Kidney capillary endothelial cell (primary cell): ENCODE results near the gene CCDC57.

Experiments used
- DNase-seq: peaks from one replicate; pipeline ENCODE4 v3.0.0-alpha.2; 2018; ENCODE audit warnings: low spot score

Gene CCDC57

DNA sequence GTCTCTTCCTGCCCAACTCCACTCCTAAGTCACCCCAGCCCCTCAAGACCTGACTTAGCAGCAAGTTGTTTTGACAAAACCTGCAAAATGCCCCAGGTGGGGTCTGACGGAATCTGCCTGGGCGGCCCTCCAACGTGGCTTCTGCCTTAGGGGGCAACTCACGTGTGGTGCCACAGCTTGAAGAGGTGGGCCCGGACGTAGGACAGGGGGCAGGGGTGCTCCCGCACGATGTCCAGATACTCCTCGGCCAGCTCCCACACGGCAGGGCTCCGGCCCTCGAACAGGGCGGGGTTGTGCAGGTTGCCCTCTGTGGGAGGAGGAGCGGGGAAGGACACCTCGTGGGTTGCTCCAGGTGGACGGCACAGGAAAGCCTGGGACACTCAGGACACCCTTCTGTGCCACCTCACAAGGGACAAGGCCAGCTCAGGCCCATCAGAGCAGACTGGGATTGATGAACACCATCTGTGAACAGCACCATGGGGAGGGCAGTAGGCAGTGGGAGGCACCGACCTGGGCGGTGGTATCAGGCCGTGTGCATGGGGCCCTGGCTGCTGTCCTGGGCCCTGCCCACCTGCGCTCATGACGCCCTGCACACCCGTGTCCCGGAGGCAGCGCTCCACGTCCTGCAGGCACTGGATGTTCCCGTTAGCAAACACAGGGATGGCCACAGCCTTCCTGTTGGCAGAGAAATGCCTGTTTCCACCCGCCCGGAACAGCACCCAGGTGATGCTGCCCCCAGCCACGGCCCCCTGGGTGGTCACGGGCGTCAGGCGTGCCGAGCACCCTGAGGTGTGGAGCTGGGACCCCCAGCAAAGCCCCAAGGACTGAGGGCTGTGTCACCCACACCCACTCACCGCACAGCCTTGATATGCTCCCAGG is 151.4 kb downstream of the CCDC57 start:
- DNase-seq, result no peak

DNA sequence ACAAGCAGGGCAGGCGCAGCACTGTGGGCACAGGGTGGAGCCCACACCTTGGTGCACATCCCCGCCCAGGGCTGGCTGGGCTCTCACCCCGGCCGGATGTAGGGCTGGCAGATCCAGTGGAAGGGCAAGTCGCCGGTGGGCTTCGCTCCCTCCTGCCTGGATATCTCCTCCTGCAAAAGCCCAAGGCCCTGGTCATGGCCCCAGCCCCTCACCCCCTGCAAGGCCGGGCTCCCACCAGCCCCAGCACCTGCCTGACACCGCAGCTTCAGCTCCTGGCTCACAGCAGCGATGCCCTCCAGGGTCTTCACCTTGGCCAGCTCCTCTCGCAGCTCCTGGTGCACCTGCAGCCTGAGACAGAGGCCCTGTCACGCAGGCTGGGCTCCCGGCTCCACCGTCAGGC is 152.0 kb downstream of the CCDC57 start:
- no peak for DNase-seq

DNA sequence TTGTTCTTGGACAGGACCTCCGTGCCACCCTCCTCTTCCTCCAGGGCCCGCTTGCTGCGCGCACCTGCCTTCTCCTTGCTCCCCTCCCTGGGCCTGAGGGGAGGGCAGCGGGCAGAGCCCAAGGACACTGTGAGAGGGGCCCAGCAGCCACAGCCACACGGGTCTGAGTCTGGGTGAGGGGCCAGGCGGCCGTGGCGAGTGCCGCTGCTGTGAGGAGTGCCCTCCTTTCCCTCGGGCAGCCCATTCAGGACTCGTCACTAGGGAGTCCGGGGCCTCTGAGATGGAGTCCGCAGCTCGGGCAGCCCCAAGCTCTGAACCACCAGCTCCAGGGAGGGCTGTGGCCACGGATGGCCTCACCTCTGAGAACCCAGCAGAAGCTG is 152.7 kb downstream of the CCDC57 start:
- no peak for DNase-seq

DNA sequence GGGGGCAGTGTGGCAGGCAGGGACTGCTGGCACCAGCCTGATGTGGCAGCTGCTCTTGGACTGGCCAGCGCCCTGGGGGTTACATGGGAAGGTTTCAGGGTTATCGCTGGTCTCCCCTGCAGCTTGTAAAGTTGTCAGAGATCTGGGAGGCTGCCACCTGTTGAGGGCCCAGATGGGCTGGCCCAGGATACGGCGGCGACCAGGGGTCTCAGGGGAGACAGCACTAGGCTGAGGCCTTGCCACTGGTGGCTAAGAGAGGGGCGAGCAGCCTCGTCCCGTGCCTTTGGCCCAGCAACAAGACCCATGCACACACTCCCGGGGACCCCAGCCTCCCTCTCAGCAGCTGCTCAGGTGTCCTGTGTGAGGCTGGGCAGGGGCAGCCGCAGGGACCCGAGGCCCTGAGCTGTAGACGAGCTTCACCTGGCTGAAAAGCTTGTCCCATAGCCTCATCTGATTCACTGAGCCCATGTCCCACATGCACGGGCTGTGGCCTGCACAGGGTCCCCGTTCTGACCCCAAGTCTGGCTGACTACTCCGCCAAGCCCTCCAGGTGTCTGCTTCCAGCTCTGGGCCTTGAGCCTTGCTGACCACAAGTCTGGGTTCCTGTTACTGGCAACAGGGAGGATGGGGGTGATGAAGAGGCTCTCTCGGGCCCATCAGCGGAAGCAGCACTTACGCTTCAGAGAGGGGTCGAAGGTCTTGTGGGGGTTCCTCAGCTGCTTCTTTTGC is 153.2 kb downstream of the CCDC57 start:
- no peak for DNase-seq

- no peak for DNase-seq
Measured at GRCh38 chr17:82058855-82059249, 153.8 kb downstream of the CCDC57 start.

DNA sequence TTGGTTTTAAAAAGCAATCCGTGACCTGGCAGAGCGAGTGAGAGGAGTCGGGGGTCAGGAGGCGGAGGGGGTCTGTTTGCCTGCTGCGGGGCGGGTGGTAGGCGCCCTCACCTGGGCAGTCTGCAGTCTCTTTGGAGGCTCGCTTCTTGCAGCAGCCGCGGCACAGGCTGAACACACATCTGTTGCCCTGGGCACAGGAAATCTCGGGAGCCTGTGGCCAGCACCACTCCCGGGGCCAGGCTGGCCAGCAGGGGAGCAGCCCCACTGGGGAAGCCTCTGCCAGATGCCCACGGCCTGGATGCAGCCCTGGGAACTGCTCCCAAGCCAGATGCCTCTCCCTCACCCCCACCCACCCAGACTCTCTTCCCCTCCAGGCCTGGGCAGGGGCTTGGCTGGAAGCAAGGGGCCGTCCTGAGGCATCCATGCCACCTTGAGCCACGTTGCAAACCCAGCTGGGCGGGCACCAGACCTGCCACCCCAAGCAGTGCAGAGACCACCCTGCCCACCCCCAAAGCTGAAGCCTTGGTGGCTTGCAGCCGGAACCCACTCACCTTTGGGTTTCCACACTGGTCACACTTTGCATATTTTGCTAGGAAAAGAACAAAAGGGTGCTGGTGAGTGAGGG is 154.3 kb downstream of the CCDC57 start:
- no peak for DNase-seq

- DNase-seq, result no peak
Measured at GRCh38 chr17:82056729-82057621, 155.7 kb downstream of the CCDC57 start.

- DNase-seq, result no peak
Measured at GRCh38 chr17:82055965-82056728, 156.5 kb downstream of the CCDC57 start.

GRCh38 chr17:82055023-82055964 is 157.3 kb downstream of the CCDC57 start:
- no peak for DNase-seq

- DNase-seq, result no peak
Measured at GRCh38 chr17:82054351-82055022, 158.2 kb downstream of the CCDC57 start.

DNA sequence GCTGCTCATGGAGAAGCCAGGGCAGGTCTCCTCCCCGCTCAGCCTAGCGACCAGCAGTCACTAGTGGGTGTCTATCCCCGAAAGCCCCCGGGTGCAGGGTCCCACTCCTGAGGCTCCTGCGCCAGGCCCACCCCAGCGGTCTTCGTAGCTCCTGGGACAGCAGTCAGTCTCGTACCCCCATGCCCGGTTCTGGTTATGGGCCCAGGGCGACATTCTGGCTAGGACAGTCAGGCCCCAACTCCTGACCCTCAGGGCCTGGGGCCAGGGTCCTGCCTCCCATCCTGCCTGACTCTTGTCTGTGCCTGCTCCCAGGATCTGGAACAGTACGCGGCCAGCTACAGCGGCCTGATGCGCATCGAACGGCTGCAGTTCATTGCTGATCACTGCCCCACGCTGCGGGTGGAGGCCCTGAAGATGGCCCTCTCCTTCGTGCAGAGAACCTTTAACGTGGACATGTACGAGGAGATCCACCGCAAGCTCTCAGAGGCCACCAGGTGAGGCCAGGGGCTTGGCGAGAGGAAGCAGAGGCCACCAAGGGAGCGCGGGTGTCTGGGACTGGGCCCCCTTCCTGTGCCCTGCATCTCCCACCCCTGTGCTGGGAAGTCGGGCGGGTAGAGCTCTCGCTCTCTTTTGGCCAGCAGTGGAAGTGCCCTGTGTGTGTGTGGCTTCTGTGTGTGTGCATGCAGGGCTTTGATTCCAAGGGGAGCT is 158.9 kb downstream of the CCDC57 start:
- DNase-seq, result no peak

DNA sequence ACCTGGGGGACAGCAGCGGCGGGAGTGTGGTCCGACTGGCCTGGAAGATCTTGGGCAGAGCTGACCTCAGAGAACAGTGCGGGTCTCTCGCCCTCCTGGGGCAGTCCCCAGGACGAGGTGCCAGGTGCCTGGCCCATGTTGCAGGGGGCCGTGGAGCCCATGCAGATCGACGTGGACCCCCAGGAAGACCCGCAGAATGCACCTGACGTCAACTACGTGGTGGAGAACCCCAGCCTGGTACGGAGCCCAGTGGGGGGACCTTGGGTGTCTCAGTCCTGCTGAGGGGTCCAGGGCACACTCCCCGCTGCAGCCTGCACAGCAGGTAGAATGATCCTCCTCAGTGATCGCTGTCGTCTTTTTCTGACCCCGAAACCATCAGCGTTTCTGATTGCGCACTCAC is 159.5 kb downstream of the CCDC57 start:
- DNase-seq, result no peak

GRCh38 chr17:82052638-82053059 is 160.0 kb downstream of the CCDC57 start:
- DNase-seq, result no peak

GRCh38 chr17:82051776-82052637 is 160.6 kb downstream of the CCDC57 start, which contains the start of the genes GPS1 and RFNG:
GPS1 (plus strand) TSS chr17:82051898; CDS start chr17:82051932, 34 bp downstream.
RFNG (minus strand) TSS chr17:82051811; CDS start chr17:82051766, 45 bp downstream.
- DNase-seq, result no peak
